COLO829 (cell line): ENCODE results near the gene PPP2R2D.

Source experiments
- DNase-seq: peaks from one replicate; pipeline ENCODE4 v3.0.0; 2012; ENCODE audit warnings: low spot score

PPP2R2D gene

DNA sequence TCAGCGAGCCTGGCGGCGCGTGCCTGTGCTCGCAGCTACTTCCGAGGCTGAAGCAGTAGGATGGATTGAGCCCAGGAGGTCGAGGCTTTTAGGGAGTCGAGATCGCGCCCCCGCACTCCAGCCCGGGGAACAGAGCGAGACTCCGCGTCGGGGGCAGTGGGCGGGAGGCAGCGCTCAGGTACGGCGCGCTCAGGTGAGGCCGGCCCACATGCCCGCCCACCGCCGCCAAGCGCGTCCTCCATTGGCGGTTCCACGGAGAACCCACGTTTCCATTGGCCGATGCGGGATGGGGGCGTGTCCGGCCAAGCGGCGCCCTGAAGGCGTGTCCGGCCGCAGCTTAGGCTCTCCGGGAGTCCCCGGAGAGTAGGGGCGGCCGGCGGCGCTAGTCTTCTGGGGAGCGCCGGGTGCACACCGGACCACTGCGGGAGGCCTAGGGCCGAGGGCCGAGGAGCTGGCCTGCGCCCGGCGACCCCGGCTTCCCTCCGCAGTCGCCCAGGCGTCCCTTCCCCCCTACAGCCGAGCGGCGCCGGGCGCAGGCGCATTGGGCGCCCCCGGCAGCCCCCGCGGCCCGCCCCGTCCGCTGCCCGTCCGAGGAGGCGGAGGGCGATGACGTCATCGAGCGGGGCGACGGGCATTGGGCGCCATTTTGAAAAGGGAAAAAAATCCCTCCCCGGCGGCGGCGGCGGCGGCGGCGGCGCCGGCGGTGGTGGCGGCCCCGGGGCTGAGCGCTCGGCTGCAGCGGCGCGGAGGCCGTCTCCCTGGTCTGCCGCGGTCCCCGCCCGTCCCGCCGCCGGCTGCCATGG is at the start of gene PPP2R2D:
PPP2R2D (plus strand) TSS at position 659 of the 803 bp plus-strand sequence; CDS start at position 800, 141 bp downstream.
- peak; percentile 92 for DNase-seq

DNA sequence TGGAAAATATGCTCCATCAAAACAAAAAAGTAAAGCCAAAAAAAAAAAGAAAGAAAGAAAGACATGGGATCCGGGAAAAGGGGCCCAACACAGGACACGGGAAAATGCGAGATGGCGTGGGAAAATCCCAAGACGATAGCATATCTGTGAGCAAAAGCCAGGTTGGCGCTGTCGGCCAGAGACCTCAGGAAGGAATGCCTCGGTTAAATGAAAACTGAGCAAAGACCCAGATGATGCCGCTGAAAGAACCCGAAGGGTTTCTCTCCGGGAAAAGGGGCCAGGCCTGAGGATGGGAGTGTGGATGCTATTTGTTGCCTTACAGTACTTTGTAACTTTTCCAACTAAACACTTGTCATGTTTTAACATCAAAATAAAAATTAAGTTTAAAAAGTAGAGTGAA is 49.5 kb upstream of the PPP2R2D start:
- DNase-seq = no peak

DNA sequence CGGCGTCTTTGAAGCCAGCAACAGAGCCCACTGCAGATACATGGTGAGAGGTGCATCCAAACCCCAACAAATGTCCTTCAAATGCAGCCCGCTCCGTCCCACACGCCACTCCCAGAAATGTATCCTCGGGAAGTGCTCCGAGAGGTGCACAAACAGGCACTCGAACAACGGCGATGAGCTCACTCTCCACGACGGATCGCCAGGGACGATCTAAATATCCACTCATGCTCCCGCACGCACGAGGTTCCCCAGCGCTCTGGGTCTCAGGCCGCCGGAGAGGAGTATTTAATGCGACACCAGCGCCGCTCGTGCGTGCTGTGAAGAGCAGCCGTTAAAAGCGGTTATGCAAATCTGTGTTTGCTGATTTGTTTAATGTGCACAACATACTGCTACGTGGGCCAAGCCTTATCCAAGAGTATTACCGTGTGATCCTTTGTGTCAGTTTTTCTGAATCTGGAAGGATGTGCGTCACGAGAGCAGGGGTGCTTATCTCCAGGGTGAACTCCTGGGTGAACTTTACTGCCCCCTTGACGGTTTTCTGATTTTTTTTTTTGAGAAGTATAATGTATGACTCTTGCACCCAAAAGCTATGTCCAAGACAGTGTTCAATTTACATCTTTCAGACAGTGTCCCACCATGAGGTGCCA is 48.5 kb upstream of the PPP2R2D start:
- no peak for DNase-seq

DNA sequence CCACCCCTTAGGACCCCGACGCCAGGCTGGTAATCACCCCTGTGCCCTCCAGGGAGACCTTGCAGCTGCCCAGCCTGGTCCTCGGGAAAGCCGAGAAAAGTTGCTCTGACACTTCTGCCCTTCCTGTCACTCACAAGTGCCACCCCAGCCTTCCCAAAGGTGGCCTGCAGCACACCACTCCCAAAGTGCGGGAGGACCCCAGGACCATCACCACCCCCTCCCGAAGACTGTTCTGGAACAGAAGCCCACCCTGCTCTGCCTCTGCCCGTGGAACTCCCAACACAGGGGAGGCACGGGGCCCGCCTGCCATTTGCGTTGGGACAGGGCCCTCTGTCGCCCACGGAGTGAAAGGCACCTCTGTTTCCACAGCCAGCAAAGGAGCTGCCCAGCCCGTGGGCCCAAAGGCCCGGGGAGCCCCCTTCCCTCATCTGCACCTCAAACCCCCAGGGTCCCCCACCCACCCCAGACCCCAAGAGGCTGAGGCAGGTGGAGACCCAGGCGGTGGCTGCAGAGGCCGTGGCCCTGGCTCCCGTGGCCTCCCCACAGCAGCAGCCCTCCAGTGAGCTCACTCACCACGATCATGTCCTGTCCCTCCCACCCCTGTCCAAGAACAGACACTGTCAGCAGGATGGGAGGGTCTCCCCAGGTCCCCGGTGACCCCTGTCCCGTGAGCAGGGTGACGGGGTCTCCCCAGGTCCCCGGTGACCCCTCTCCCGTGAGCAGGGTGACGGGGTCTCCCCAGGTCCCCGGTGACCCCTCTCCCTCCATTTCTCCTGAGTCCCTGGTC is 47.8 kb upstream of the PPP2R2D start:
- no peak for DNase-seq

DNA sequence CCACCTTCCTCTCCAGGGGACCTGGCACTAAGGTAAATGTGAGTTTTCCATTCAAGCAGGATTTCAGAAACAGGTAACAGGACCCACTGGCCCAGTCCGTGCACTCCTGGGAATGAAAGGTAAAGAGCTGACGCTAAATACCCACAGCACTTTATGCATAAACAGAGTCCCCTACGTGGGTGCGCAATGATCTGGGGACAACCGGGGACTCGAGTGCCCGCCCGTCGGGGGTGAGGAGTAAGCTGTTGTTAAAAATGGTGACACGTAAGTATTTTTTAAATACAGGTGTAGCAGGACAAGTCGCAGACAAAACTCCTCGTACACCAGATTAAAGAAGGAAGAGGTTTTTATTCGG is 47.2 kb upstream of the PPP2R2D start:
- no peak for DNase-seq

DNA sequence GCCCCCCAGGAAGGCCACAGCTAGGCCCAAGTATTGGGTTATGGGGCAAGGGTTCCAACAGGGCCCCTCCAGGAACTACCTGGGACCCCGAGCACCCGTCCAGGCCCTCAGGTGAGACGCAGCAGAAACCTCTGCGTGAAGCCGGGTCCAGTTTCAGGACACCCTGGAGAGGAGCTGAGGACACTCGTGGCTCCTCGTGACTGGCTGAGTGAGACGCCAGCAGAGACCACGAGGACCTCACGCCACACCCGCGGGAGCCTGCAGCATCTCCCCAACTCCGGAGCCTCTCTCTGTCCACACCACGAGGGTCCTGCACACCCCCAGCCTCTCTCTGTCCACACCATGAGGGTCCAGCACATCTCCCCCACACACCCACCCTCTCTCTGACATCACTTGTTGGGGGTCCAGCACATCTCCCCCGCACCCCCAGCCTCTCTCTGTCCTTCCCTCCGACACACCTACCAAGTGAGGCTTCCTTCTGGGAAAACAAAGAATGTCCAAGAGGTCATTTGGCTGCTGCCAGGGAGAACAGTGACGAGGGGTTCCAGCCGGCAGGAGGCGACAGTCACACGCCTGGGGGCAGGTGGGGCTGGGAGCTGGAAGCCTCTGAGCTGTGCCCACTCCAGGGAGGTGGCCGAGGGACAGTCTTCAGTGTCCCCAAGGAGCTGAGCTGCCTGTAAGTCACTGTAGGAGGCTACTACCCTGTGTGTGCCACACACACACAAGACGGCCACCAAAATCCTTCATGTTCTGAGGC is 46.1 kb upstream of the PPP2R2D start:
- no peak for DNase-seq

DNA sequence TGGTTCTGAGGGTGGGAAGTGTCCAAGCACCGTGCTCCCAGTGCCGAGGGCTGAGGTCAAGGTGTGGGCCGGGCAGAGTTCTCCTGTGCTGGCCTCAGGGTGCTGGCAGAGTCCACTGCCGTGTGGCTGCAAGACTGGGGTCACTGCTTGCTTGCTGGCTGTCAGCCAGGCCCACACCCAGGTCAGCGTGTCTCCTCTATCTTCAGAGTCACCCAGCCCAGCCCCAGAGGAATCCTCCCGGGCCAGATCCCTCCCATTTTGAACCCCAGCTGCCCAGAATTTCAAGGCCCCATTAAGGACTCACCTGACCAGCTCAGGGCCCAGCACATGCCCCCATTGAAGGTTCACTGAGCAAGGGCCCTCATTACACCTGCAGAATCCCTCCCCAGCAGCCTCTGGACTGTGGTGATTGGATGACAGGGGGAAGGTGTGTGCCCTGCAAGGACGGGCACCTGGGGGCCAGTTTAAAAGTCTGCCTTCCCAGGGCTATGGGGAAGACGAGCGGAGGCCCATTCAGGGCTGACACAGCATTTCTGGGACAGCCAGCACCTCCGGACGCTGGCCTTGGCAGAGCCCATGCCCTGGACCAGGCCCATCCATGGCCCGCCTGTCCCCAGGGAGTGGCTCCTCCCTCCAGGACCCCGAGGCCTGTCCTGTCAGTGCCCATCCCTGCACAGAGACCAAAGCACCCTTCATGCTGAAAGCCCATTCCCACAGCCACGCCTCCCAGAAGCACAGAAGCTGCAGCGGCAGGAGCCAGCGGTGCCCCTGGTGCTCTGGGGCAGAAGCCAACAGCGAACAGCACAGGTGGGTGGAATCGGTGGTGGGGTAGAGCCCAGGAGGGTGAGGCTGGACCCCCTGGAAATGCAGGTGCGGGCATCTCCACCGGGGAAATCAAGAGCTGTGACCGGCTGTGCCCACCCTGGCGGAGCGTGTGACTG is 45.1 kb upstream of the PPP2R2D start:
- no peak for DNase-seq

DNA sequence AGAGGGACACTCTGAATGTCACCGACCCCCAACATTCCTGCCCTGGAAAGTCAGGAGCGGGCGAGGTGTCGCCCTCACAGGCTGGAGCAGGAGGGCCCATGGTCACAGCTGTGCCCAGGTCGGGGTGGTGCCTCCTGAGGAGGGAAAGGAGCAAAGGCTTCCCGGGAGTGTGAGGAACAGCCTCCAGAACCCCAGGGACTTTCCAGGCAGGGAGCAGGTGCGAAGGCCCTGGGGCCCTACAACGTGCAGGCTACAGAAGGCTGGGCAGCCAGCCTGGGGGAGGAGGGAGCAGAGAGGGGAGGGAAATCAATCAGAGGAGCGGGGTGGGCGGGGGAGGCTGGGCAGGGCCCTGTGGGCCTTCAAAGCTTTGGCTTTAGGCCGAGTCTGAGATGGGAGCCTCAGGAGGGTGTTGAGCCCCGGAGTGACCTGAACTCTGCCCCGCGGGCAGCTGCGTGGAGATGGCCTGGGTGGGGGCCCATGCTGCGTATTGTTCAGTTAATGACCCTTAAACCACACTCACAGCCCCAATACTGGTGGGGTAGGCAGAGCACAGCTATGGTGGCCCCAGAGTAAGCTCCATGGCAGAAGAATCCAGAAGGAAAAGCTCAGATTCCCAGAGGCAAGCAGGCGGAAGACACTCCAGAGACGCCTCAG is 44.2 kb upstream of the PPP2R2D start:
- no peak for DNase-seq

DNA sequence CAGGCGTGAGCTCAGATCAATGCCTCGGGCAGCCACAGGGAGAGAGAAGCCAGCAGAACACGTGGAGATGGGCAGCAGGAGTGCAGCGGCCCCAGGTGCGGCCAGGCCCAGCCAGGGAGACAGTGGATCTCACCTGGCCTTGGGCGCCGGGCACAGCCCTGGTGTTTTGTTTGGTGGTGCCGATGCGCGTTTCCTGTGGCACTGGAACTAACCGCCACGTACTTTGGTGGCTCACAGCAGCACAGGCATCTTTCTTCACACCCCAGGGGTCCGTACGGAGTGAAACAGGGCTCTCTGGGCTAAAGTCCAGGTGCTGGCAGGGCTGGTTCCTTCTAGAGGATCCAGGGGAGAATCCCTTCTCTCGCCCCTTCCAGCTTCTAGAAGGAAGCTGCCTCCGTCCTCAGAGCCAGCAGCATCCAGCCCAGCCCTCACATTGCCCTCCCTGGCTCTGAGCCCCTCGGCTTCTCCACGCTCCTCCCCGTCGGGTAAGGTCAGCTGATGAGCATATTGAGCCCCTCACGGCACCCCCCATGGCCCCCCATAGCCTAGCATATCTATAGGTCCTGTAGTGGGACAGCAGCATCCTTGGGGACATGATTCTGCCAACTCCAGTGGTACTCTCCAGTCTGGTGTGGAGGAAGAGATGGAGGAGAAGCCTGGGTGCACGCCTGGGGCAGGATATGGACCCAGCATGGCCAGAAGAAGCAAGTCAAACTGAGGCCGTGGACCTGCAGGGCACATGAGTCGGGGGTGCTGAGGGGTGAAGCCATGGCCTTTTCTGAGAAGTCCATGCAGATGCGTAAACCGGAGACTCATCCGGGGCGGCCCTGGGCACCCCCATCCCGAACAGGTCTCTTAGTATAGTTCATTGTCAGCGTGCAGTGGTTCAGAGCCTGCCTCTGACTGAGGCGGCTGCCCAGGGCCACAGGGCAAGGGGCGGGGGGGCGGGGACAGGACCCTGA is 43.4 kb upstream of the PPP2R2D start:
- DNase-seq = no peak

DNA sequence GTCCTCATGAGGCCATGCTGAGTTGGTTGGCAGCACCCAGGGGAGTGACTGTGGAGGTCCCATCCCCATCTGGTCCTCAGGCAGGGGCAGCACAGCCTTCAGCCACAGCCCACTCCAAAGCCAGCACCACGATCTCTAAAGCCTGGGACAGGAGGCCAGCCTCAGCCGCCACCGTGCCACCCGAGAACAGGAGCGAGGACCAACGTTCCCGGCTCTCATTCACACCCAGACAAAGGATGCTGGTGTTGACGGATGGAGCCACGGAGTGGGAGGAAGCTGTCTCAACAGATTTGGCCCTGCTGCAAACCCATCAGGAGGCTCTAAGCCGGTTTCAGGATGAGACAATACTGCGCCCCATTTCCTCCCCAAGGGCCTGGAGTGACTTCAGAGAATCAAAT is 42.7 kb upstream of the PPP2R2D start:
- no peak for DNase-seq

DNA sequence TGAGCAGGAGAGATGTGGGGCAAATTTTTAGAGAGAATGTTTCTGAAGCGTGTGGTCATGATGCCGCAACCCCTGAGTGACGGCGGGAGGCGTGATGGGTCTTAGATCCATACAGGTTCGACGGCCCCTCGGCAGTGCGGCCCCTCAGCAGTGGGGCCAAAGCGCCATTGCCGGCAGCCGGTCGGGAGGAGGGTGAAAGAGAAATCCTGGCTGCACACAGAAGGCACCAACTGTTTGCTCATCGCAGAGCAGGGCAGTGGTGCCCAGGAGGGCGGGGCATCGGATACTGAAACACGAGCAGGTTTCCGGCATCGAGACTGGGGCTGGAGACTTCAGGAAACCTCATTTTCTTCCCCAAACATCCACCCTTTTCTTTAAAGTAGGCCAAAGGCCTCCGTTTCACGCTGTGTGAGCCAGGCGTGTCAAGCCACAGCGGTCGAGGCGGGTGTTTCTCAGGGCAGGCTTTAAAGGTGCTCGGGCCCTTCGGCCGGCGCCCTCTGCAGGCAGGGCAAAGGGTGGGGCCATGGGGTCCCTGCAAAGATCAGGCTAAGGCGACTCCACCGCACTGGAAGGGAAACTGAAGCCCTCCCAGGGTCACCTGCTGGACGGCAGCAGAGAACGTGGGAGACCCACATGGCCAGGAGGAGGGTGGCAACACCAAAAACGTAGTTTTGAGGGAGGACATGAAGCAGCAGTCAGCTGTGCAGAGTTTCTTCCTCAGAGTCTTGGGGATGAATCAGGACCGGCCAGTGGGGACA is 42.0 kb upstream of the PPP2R2D start:
- DNase-seq = no peak

DNA sequence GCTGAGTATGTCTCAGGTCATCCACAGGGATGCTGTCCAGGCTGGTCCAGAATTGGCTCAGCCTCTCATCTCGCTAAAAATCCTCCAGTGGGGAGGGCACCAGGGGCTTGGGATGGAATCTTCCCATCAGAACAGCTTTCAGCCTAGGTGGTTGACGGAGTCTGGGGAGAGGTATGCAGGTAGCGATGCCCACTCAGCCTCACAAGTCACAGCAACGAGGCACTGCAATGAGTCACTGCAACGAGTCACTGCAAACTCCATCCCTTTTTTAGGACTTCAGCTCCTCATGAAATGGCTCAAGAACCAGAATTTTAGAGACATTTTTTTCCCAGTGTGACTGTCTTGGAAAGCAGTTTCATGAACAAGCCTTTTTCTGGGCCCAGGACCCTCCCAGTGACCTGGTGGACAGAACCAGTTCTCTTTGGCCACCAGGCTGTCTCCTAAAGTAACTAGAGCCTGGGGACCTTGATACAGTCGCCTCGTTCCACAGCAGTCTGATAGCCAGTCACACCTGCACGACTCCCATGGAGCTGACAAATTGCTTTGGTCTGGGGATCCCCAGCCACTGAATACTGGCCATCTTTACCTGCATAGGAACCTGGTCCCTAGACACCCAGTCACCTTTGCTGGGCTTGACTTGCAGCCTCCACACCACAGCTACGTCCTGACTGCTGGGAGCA is 41.3 kb upstream of the PPP2R2D start:
- DNase-seq = no peak

DNA sequence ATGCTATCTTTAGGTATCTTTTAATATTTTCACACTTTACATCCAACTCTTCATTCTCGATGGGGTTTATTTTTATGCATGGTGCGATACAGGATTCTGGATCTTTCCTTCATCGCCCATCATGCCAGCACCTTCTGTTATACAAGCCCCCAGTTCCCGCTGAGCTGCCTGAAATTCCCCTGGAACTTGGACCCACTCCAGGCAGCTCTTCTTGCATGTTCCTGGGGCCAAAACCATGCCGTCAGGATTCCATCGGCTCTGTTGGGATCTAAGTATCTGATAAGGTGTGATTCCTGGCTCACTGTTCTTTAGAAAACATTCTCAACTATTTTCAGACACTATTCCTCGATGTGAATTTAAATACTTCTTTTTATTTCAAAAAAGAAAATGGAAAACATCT is 40.5 kb upstream of the PPP2R2D start:
- no peak for DNase-seq

DNA sequence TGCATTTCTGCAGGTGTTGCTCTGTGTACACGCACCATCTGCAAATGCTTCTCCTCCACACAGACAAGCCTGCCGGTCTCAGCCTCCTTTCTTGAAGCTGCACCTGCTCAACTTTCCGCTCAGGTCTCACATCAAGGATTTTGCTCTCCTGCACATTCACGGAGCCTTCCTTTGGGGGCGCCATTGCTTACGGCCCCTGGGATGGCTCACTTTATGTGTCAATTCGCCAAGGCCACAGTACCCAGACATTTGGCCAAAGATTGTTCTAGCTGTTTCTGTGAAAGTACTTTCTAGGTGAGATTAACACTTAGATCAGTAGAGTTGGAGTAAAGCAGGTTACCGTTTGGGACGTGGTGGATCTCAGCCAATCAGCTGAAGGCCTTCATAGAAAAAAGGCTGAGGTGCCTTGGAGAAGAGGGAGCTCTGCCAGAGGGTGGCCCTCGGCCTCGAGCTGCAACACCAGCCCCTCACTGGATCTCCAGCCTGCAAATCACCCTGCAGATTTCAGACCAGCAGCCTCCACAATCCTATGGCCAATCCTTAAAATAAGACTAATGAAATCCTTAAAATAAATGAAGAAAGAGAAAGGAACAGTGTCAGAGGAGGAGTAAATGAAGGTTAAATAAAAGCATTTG is 39.9 kb upstream of the PPP2R2D start:
- DNase-seq = no peak

DNA sequence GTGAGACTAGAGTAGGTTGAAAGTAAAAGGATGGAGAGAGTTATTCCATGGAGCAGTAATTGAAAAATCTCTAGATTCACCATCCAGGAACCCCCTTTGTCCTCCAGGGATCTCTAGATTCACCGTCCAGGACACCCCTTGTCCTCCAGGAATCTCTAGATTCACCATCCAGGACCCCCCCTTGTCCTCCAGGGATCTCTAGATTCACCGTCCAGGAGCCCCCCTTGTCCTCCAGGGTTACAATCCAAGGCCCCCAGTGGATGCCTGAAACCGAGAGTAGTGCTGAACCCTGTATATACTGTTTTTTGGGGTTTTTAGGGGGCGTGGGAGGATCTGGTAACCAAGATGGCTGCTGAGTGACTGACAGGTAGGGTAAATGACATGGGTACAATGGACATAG is 38.3 kb upstream of the PPP2R2D start:
- DNase-seq = no peak

DNA sequence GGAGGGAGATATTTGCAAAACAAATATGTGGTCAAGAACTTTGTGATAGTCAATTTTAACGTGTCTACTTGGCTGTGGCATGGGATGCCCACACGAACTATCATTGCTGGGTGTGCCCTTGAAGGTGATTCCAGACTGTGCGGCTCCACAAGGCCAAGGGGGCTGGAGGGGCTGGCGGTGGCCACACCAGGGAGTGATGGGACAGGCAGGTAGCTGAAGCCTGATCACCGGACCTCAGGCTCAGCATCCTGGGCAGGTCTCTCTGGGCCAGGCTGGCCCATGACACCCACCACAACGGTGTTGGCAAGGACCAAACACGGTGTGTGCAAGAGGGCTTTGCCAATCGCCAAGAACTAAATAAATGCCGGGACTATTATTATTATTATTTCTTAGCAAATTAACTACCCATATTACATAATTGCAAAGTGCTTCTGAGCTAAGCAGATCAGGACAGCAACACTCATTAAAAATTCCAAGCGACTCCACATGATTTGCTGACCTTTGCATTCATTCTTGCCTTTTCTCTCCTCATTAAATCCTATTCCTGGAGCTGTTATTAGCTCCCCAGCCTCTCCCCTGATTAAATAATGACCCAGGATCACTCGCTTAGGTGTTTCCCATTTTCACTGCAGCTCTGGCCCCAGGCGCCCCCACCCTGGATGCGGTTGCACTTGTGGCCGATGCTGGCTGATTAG is 35.4 kb upstream of the PPP2R2D start:
- DNase-seq = no peak

DNA sequence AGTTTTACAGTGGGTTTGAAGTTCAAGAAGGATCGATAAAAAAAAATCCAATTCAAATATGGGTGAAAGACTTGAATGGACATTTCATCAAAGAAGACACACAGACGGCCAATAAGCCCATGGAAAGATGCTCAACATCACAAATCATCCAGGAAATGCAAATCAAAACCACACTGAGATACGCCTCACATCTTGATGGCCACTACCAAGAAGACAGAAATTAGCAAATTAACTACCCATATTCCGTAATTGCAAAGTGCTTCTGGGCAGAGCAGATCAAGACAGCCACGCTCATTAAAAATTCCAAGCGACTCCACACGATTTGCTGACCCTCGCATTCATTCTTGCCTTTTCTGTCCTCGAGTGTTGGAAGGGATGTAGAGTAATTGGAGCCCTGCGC is 34.1 kb upstream of the PPP2R2D start:
- no peak for DNase-seq
